IMR-90 (cell line): ENCODE data around the gene HOXD8. TPM values are rescaled to one million over a fixed set of nuclear protein-coding genes. Genes with fewer than 3 reads are reported as not detected.

Experiments used
- ATAC-seq: fragments of 200-7000 bp; cut with Tn5 transposase; 2 replicates; pipeline ENCODE4 v1.9.1; 2020; ENCODE audit warnings: low read depth, mild to moderate bottlenecking, moderate library complexity
- BruUV-seq: library from RNA; stranded (reverse); fragments of 400-500 nt; replicated peaks from 2 replicates; lab custom pipeline; 2021; lab: Mats Ljungman, UMichigan
- CTCF ChIA-PET: fragments of 300-600 bp; formaldehyde crosslinking; extraction: SDS; loops from one replicate; lab custom pipeline; 2021; ENCODE audit warnings: antibody characterized with exemption; lab: Yijun Ruan, JAX
- POLR2A ChIA-PET: fragments of 300-600 bp; sonication (Branson Sonifier 250); formaldehyde crosslinking; loops from one replicate; lab custom pipeline; 2022; ENCODE audit warnings: antibody characterized with exemption; ENCODE audit not compliant: unreplicated experiment; lab: Charles Lee
- DNase-seq: peaks from one replicate; pipeline ENCODE4 v3.0.0; 2013
- H2AFZ ChIP-seq: replicated peaks from 2 replicates; pipeline ENCODE3; 2013; ENCODE audit warnings: low read length, mild to moderate bottlenecking; ENCODE audit not compliant: poor library complexity
- H2AK5ac ChIP-seq: 2 replicates; pipeline ENCODE4 v1.6.1; 2013; ENCODE audit warnings: low read depth, low read length, inconsistent platforms
- H2AK9ac ChIP-seq: replicated peaks from 2 replicates; pipeline ENCODE3; 2013; ENCODE audit warnings: mild to moderate bottlenecking, low read depth, low read length, moderate library complexity; ENCODE audit not compliant: poor library complexity
- H2BK120ac ChIP-seq: 2 replicates; pipeline ENCODE4 v1.6.1; 2013; ENCODE audit warnings: low read depth, low read length, inconsistent platforms
- H2BK15ac ChIP-seq: 3 replicates; pipeline ENCODE4 v1.6.1; 2013; ENCODE audit warnings: low read depth, low read length, inconsistent platforms
- H2BK20ac ChIP-seq: 2 replicates; pipeline ENCODE4 v1.6.1; 2013; ENCODE audit warnings: low read depth, mild to moderate bottlenecking, inconsistent platforms, low read length, moderate library complexity
- H2BK5ac ChIP-seq: 2 replicates; pipeline ENCODE4 v1.6.1; 2013; ENCODE audit warnings: mild to moderate bottlenecking, low read depth, low read length, inconsistent platforms; ENCODE audit not compliant: poor library complexity, severe bottlenecking
- H3K14ac ChIP-seq: replicated peaks from 2 replicates; pipeline ENCODE4 v1.6.1; 2013; ENCODE audit warnings: low read depth, low read length, inconsistent platforms
- H3K18ac ChIP-seq: 2 replicates; pipeline ENCODE4 v1.6.1; 2013; ENCODE audit warnings: low read depth, low read length, control low read depth
- H3K23ac ChIP-seq: 2 replicates; pipeline ENCODE4 v1.6.1; 2013; ENCODE audit warnings: low read depth, low read length, inconsistent platforms
- H3K27ac ChIP-seq: 2 replicates; pipeline ENCODE4 v1.5.1; 2013; ENCODE audit warnings: mild to moderate bottlenecking, control low read depth, low read length; ENCODE audit not compliant: insufficient read depth
- H3K27me3 ChIP-seq: 2 replicates; pipeline ENCODE4 v1.6.1; 2013; ENCODE audit warnings: low read length; ENCODE audit not compliant: control insufficient read depth, insufficient read depth
- H3K36me3 ChIP-seq: 2 replicates; pipeline ENCODE4 v1.6.1; 2013; ENCODE audit warnings: low read length, mixed read lengths; ENCODE audit not compliant: control insufficient read depth, insufficient read depth
- H3K4ac ChIP-seq: 2 replicates; pipeline ENCODE4 v1.6.1; 2013; ENCODE audit warnings: low read depth, low read length, inconsistent platforms
- H3K4me1 ChIP-seq: 2 replicates; pipeline ENCODE4 v1.6.1; 2013; ENCODE audit warnings: low read length, mixed read lengths; ENCODE audit not compliant: control insufficient read depth, insufficient read depth
- H3K4me2 ChIP-seq: 2 replicates; pipeline ENCODE4 v1.6.1; 2013; ENCODE audit warnings: low read depth, mild to moderate bottlenecking, control low read depth, low read length, moderate library complexity
- H3K4me3 ChIP-seq: 2 replicates; pipeline ENCODE4 v1.5.1; 2013; ENCODE audit warnings: low read depth, mild to moderate bottlenecking, control low read depth, low read length, moderate library complexity; ENCODE audit not compliant: insufficient read depth
- H3K56ac ChIP-seq: 2 replicates; pipeline ENCODE4 v1.6.1; 2013; ENCODE audit warnings: low read length, inconsistent platforms; ENCODE audit not compliant: insufficient read depth; ENCODE audit errors: extremely low read depth
- H3K79me1 ChIP-seq, 2 experiments: 2 replicates each; pipeline ENCODE4 v1.6.1; 2013; ENCODE audit warnings: low read length in 2 of 2, inconsistent platforms in 1 of 2, low read depth in 1 of 2
- H3K9ac ChIP-seq: 2 replicates; pipeline ENCODE4 v1.6.1; 2013; ENCODE audit warnings: low read depth, low read length, control low read depth
- H3K9me1 ChIP-seq: 2 replicates; pipeline ENCODE4 v1.6.1; 2013; ENCODE audit warnings: low read length, inconsistent platforms; ENCODE audit not compliant: insufficient read depth
- H3K9me3 ChIP-seq: 2 replicates; pipeline ENCODE4 v1.6.1; 2013; ENCODE audit warnings: low read length; ENCODE audit not compliant: control insufficient read depth, insufficient read depth
- H4K20me1 ChIP-seq: 2 replicates; pipeline ENCODE4 v1.6.1; 2013; ENCODE audit warnings: low read length, inconsistent platforms; ENCODE audit not compliant: insufficient read depth
- H4K5ac ChIP-seq: 2 replicates; pipeline ENCODE4 v1.6.1; 2013; ENCODE audit warnings: mild to moderate bottlenecking, low read depth, low read length, control low read depth
- H4K8ac ChIP-seq, 2 experiments: 2 replicates each; pipeline ENCODE4 v1.6.1; 2013; ENCODE audit warnings: low read depth in 2 of 2, low read length in 2 of 2, control low read depth in 1 of 2, inconsistent platforms in 1 of 2
- H4K91ac ChIP-seq: 2 replicates; pipeline ENCODE4 v1.6.1; 2013; ENCODE audit warnings: low read depth, low read length, inconsistent platforms; ENCODE audit not compliant: insufficient read depth
- CEBPB ChIP-seq: IDR thresholded peaks from 2 replicates; pipeline ENCODE4 v1.6.1; 2012; ENCODE audit warnings: low read depth, low read length, improper control_type of control experiment
- CHD1 ChIP-seq: IDR thresholded peaks from 2 replicates; pipeline ENCODE4 v1.6.1; 2012; ENCODE audit warnings: low read depth, low read length, improper control_type of control experiment
- CTCF ChIP-seq: conservative IDR thresholded peaks from 2 replicates; pipeline ENCODE4 v1.5.1; 2012; ENCODE audit warnings: mild to moderate bottlenecking, low read depth, low read length, improper control_type of control experiment
- FOS ChIP-seq: fragments of 150-350 bp; IDR thresholded peaks from 2 replicates; pipeline ENCODE4 v1.6.1; 2016; ENCODE audit warnings: low read depth, low read length
- MAFK ChIP-seq: IDR thresholded peaks from 2 replicates; pipeline ENCODE4 v1.6.1; 2012; ENCODE audit warnings: low read depth, low read length, improper control_type of control experiment
- MAZ ChIP-seq: IDR thresholded peaks from 2 replicates; pipeline ENCODE4 v1.6.1; 2012; ENCODE audit warnings: low read depth, mild to moderate bottlenecking, low read length, improper control_type of control experiment, moderate library complexity, borderline replicate concordance
- NFE2L2 ChIP-seq: fragments of 150-350 bp; IDR thresholded peaks from 2 replicates; pipeline ENCODE4 v1.6.1; 2016; ENCODE audit warnings: low read depth, mild to moderate bottlenecking, low read length
- POLR2A ChIP-seq: IDR thresholded peaks from 2 replicates; pipeline ENCODE4 v1.6.1; 2012; ENCODE audit warnings: mild to moderate bottlenecking, low read depth, low read length
- RAD21 ChIP-seq: IDR thresholded peaks from 2 replicates; pipeline ENCODE4 v1.6.1; 2012; ENCODE audit warnings: low read length, improper control_type of control experiment
- RFX5 ChIP-seq: IDR thresholded peaks from 2 replicates; pipeline ENCODE4 v1.8.0; 2012; ENCODE audit warnings: low read depth, mild to moderate bottlenecking, low read length, moderate library complexity
- WGBS, 2 experiments: methylation state at CpG; one replicate each; pipeline versions ENCODE4 v1.1.5 to v1.1.7; 2013; ENCODE audit warnings: missing lambda C conversion rate in 2 of 2; ENCODE audit not compliant: insufficient read length in 1 of 2; ENCODE audit errors: extremely low coverage in 2 of 2; 5-methylcytosine and 5-hydroxymethylcytosine counted together
- dilution Hi-C: fragments of 300-500 bp; cut with HindIII; formaldehyde crosslinking; loops from one replicate; pipeline ENCODE4 v1.14.3; 2018; ENCODE audit warnings: low sequenced_read_pairs; ENCODE audit not compliant: unreplicated experiment
- in situ Hi-C: fragments of 300-500 bp; cut with MboI; formaldehyde crosslinking; loops from 3 replicates; pipeline ENCODE4 v1.14.3; 2019; ENCODE audit warnings: low sequenced_read_pairs, inconsistent platforms, mixed read lengths
- intact Hi-C: fragments of 100-400 bp; cut with micrococcal nuclease; formaldehyde crosslinking; loops from 2 replicates; pipeline ENCODE4 v1.10.0; 2022
- polyA plus RNA-seq, 3 experiments: library from polyadenylated mRNA; depleted of rRNA; stranded (reverse); fragments of >200 nt; gene quantifications; 2 replicates each; pipeline ENCODE4 v1.2.3, GENCODE V29; 2012; ENCODE audit warnings: low replicate concordance in 1 of 3
- total RNA-seq: library from RNA; depleted of rRNA; stranded (reverse); fragments of >200 nt; gene quantifications from 2 replicates; pipeline ENCODE4 v1.2.3, GENCODE V29; 2012

HOXD8 gene
- total and polyA plus RNA-seq, 2 of the 4 experiments (the other 2 are of a cell fraction) = not detected

- no peak overlapping the region for H4K5ac ChIP-seq
- no peak overlapping the region for H4K8ac ChIP-seq
- no peak overlapping the region for H2AK9ac ChIP-seq
- ATAC-seq (no peak), DNase-seq (no peak)
- no peak overlapping the region for H3K27ac ChIP-seq
- H4K20me1 ChIP-seq = no peaks in the 10 kb centered on the region
- no peak overlapping the region for H2AK5ac ChIP-seq
- in situ Hi-C loops (no loop called here), intact Hi-C loops (no loop called here), dilution Hi-C loops (no loop called here)
- POLR2A ChIA-PET = no interaction called here
- no peaks in the 10 kb centered on the region for H3K36me3 ChIP-seq
- no peak overlapping the region for H3K23ac ChIP-seq
- H2BK120ac ChIP-seq = no peak overlapping the region
- H3K4ac ChIP-seq = no peak overlapping the region
- no peak overlapping the region for H4K91ac ChIP-seq
- no peak overlapping the region for H3K18ac ChIP-seq
- H3K56ac ChIP-seq = no peak overlapping the region
- H3K14ac ChIP-seq = no peak overlapping the region
- H3K27me3 ChIP-seq = peaks cover 79% of the 10 kb centered on the region
- no peak overlapping the region for H2AFZ ChIP-seq
- H2BK15ac ChIP-seq = no peak overlapping the region
- BruUV-seq = no TSS peak
- H3K4me1 ChIP-seq = no peaks in the 10 kb centered on the region
- CTCF ChIA-PET = no interaction called here
- H3K4me3 ChIP-seq = no peak overlapping the region
- no peak overlapping the region for H2BK5ac ChIP-seq
- H3K79me1 ChIP-seq = no peaks in the 10 kb centered on the region
- no peak overlapping the region for H2BK20ac ChIP-seq
- H3K9ac ChIP-seq = no peak overlapping the region
- no peaks in the 10 kb centered on the region for H3K9me1 ChIP-seq
- no peak overlapping the region for H3K4me2 ChIP-seq
- TF ChIP-seq NFE2L2 (no peak), CTCF (no peak), MAZ (no peak), POLR2A (no peak), CHD1 (no peak), FOS (no peak), CEBPB (no peak), RAD21 (no peak), MAFK (no peak), RFX5 (no peak)
- peaks cover 8% of the 10 kb centered on the region for H3K9me3 ChIP-seq
- 0% methylated on average over 7 of the region's 31 CpGs; no CpG with 5 or more reads in 1 of the 2 experiments for WGBS, 2 experiments
Observed at GRCh38 chr2:176147800-176148496, 18.4 kb downstream of the HOXD8 start.
